Fibroblast of lung (primary cell): ENCODE results near the gene HUS1.
"Not testable (repeated sequence)": the region's sequence is repeated elsewhere in the genome, so short reads cannot be mapped to it uniquely, and the experiment has no call there.

Experiments used
- CTCF ChIP-seq, 2 donors: IDR thresholded peaks in 1 of 2; conservative IDR thresholded peaks in 1 of 2; 1 replicate in 1 of 2; 2 replicates in 1 of 2; pipeline ENCODE4 v1.5.1; 2011 to 2012; ENCODE audit warnings: low read length in 2 of 2, control low read depth in 1 of 2, inconsistent platforms in 1 of 2, low read depth in 1 of 2, mild to moderate bottlenecking in 1 of 2
- EZH2 ChIP-seq: IDR thresholded peaks from 2 replicates; pipeline ENCODE4 v1.5.1; 2012; ENCODE audit warnings: low read length, control low read depth, mild to moderate bottlenecking; ENCODE audit errors: missing control alignments

DNA sequence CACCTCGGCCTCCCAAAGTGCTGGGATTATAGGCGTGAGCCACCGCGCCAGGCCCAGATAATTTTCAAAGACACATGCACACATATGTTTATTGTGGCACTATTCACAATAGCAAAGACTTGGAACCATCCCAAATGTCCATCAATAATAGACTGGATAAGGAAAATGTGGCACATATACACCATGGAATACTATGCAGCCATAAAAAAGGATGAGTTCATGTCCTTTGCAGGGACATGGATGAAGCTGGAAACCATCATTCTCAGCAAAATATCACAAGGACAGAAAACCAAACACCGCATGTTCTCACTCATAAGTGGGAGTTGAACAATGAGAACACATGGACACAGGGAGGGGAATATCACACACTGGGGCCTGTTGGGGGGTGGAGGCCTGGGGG, 1.2 kb upstream of the HUS1 start:
- TF ChIP-seq CTCF (conservative IDR thresholded peaks at IDR 0.05 in 1 of 2, IDR thresholded peaks at IDR 0.05 in 1 of 2; ENCODE audit: low read depth in 1 of 2, low read length in 2 of 2); EZH2: not testable (repeated sequence)
